AG10803 (cell line): ENCODE measurements around the gene CEP112.
A peak's percentile ranks its signal among the peaks of the same experiment; 100 is the strongest.

Experiments used
- DNase-seq: peaks from one replicate; pipeline ENCODE4 v3.0.0; 2010; ENCODE audit warnings: low read depth
- H3K4me3 ChIP-seq: 2 replicates; pipeline ENCODE4 v1.5.1; 2011; ENCODE audit warnings: mild to moderate bottlenecking, low read length, control low read depth
- CTCF ChIP-seq: conservative IDR thresholded peaks from 2 replicates; pipeline ENCODE4 v1.5.1; 2011; ENCODE audit warnings: mild to moderate bottlenecking, low read length, control low read depth, inconsistent platforms

CEP112 gene

DNA sequence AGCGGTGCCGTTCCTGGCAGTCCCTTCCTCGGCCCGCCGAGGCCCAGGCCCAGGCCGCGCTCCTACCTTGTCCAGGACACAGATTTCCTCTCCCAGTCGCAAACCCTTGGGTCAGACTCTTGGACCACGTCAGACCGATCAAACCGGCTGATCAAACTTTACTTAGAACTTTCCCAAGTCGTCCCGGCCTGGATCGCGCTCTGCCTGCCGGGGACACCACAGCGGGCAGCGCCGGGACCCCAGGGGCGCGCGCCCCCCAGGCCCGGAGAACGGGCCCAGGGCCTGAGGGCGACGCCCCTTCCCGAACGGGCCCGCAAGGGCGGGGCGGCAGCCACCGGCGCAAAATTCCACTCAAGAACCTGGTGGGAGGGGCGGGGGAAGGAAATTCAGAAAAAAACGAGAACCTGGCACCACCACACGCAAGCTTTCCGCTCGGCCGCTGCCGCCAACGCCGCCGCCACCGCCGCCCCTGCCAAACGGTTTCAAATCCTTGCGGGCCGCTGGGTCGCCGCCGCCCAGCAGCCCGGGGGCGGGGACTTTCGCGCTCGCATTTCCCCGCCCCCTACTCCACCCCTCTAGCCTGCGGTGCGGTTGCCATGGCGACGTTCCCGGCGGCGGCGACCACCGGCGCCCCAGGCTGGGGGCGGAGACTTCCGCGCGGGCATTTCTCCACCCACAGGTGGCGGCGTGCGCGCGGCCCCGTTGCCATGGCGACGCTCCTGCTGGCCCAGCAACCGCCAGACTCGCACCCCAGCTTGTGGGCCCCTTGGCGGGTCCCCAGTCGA is at the start of gene CEP112:
Gene CEP112 (minus strand): TSS at position 541 of the 785 bp plus-strand sequence.
- H3K4me3 ChIP-seq = peak within 1 kb of the TSS; percentile 70
- TF ChIP-seq CTCF = no peak
- DNase-seq = peak; percentile 54

GRCh38 chr17:66240630-66241029 is 48.7 kb upstream of the CEP112 start:
- TF ChIP-seq CTCF = no peak
- no peak overlapping the region for H3K4me3 ChIP-seq
- DNase-seq = peak; percentile 55

GRCh38 chr17:66240013-66240412 is 48.1 kb upstream of the CEP112 start:
- no peak for TF ChIP-seq CTCF
- peak; percentile 9 for DNase-seq
- H3K4me3 ChIP-seq = no peak overlapping the region

DNA sequence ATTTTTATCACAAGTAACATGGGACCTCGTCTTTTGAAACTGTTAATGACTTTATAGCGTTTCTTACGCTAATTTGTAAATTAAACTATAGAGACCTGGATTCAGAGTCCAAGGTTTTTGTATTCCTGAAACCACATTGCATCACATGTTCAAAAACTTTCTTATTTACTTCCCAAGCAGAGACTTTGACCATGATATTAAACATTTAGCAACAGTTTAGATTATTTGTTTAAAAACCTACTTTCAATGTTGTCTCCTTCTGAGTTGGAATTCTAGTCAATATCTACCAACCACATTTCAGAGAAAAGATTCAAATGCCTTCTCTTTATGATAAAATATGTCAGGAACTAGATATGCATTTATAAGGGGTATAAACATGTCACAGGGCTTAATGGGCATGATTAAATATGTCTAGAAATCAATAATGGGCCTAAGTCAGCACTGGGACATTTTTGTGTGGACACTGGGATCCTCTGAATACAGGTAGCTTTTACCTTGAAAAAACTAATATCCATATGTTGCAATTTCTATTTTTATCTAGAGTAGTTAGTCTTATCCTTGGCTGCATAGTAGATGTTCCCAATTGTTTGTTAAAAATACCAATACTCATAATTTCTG is 43.6 kb upstream of the CEP112 start:
- no peak overlapping the region for H3K4me3 ChIP-seq
- no peak for TF ChIP-seq CTCF
- no peak for DNase-seq

GRCh38 chr17:66234611-66235010 is 42.7 kb upstream of the CEP112 start:
- no peak overlapping the region for H3K4me3 ChIP-seq
- no peak for TF ChIP-seq CTCF
- no peak for DNase-seq

DNA sequence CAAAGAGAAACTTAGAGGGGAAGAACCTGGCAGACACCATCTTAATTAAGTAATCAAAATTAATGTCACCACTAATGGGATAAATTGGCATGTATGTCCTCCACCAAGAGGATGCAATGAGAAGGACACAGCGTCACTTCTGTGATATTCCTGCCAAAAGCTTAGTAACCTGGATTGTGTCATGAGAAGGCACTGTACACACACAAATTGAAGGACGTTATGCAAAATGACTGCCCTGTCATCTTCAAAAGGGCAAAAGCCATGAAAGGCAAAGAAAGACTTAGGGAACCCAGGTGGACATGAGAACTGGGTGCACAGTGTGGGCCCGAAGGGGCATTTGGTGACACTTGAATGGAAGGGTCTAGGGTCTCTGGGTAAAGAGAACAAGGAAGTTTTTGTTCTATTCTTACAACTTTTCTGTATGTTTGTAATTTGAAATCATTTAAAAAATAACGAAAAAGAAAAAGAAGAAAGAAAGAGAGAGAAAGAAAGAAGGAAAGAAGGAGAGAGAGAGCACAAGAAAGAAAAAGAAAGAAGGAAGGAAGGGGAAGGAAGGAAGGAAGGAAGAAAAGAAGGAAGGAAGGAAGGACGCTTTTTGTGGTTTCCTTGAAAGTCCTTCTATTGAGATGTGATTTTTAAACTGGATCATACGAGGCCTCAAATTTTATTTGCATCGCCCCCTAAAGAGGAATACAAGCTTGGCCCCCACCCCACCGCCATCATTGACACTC is 41.3 kb upstream of the CEP112 start:
- no peak for DNase-seq
- H3K4me3 ChIP-seq = no peak overlapping the region
- no peak for TF ChIP-seq CTCF
